GM12801 (cell line): Measurements from ENCODE around the gene SPACA4.

ENCODE experiments used
- TF ChIP-seq, protein P1 (sequence below): IDR thresholded peaks from one replicate; pipeline ENCODE4 v1.5.1; 2011; ENCODE audit warnings: control low read depth; ENCODE audit not compliant: insufficient read length; ENCODE audit errors: extremely low read depth

The SPACA4 gene

GRCh38 chr19:48629599-48630295, 23.2 kb downstream of the SPACA4 start:
- TF ChIP-seq, protein P1, sequence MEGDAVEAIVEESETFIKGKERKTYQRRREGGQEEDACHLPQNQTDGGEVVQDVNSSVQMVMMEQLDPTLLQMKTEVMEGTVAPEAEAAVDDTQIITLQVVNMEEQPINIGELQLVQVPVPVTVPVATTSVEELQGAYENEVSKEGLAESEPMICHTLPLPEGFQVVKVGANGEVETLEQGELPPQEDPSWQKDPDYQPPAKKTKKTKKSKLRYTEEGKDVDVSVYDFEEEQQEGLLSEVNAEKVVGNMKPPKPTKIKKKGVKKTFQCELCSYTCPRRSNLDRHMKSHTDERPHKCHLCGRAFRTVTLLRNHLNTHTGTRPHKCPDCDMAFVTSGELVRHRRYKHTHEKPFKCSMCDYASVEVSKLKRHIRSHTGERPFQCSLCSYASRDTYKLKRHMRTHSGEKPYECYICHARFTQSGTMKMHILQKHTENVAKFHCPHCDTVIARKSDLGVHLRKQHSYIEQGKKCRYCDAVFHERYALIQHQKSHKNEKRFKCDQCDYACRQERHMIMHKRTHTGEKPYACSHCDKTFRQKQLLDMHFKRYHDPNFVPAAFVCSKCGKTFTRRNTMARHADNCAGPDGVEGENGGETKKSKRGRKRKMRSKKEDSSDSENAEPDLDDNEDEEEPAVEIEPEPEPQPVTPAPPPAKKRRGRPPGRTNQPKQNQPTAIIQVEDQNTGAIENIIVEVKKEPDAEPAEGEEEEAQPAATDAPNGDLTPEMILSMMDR = no peak

DNA sequence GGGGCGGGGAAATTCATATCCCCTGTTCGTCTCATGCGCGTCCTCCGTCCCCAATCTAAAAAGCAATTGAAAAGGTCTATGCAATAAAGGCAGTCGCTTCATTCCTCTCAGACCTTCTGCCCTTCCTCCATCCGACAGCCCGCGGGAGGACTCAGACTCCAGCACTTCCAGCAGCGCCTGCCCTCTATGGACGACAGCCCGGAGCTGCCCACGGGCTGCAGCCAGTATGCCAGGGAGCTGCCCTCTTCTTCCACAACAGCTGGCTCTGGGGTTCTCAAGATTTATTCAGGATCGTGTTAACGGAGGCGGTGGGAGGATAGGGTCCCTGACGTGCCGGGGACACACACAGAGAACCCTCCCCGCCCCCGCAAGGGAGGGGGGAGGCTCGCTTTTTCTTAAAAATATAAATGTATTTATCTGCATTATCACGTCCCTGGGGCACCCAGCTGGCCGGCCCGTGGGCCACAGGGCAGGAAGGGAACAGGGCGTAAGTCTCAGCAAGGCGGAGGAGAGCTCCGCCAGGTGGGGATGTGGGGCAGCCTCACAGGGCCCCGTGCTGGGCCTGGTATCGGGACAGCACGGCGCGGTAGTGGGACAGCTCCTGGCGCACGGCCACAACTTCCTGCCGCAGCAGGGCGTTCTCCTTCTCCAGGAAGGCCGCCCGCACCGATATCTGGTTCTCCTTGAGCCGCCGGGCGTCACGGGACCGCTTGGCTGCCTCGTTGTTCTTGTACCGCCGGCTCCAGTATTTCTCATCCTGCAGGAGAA, 23.9 kb downstream of the SPACA4 start:
- TF ChIP-seq, protein P1 = no peak

DNA sequence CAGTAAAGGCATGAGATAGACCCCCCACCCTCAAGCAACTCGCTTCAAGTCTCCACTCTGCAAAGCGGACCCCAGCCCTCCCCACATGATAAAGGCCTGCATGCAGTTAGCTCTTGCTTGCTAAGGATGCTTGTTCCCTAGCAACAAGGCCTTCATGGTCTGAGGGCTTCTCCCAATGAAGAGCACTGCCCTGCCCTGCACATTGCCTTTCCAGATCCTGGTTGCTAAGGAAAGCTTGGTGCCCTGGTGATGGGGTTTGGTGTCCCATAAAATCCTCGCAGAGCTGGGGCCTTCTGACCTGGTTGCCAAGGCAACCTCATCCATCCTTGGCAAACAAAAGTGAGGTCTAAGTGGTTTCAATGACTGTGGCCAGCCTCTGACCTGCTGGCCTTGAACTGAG, 24.7 kb downstream of the SPACA4 start:
- TF ChIP-seq, protein P1 = no peak

- TF ChIP-seq, protein P1 = no peak
Measured at GRCh38 chr19:48632692-48633147, 26.2 kb downstream of the SPACA4 start.

- TF ChIP-seq, protein P1 = no peak
Measured at GRCh38 chr19:48633148-48634035, 26.9 kb downstream of the SPACA4 start.

DNA sequence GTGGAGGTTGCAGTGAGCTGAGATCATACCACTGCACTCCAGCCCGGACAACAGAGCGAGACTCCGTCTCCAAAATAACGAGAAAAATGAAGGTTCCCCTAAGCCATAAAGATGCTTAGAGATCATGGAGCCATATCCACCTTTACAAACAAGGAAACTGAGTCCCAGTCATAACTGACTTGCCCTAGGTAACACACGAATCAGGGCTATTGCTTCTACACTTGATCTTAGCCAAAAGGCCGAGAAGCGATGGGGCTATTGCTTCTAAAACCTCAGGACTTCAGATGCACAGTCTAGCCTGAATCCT, 27.4 kb downstream of the SPACA4 start:
- TF ChIP-seq, protein P1 = no peak
